ENCODE results near the gene SYTL3. TPM values are rescaled to one million over a fixed set of nuclear protein-coding genes. Genes with fewer than 3 reads are reported as not detected.

Gene SYTL3
- total RNA-seq, 1 experiment from 2014 or later = 0.28 TPM

- H3K9me3 Mint-ChIP-seq = peaks cover 8% of the 10 kb centered on the region
- DNase-seq (ENCODE audit: low spot score) (peak; percentile 83), ATAC-seq (peak; percentile 98)
- TF ChIP-seq TP53 (CRISPR knock-in tag; IDR thresholded peaks at IDR 0.05) = no peak
- no peak for TF ChIP-seq ZNF425 (CRISPR knock-in tag; conservative IDR thresholded peaks at IDR 0.05)
- TF ChIP-seq NFYB (CRISPR knock-in tag; conservative IDR thresholded peaks at IDR 0.05; ENCODE audit: low read depth) = no peak
- no peak for TF ChIP-seq TEAD4 (CRISPR knock-in tag; IDR thresholded peaks at IDR 0.05)
- TF ChIP-seq, protein P1, sequence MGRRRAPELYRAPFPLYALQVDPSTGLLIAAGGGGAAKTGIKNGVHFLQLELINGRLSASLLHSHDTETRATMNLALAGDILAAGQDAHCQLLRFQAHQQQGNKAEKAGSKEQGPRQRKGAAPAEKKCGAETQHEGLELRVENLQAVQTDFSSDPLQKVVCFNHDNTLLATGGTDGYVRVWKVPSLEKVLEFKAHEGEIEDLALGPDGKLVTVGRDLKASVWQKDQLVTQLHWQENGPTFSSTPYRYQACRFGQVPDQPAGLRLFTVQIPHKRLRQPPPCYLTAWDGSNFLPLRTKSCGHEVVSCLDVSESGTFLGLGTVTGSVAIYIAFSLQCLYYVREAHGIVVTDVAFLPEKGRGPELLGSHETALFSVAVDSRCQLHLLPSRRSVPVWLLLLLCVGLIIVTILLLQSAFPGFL (CRISPR knock-in tag; IDR thresholded peaks at IDR 0.05; ENCODE audit: borderline replicate concordance) = no peak
- TF ChIP-seq, protein P2, sequence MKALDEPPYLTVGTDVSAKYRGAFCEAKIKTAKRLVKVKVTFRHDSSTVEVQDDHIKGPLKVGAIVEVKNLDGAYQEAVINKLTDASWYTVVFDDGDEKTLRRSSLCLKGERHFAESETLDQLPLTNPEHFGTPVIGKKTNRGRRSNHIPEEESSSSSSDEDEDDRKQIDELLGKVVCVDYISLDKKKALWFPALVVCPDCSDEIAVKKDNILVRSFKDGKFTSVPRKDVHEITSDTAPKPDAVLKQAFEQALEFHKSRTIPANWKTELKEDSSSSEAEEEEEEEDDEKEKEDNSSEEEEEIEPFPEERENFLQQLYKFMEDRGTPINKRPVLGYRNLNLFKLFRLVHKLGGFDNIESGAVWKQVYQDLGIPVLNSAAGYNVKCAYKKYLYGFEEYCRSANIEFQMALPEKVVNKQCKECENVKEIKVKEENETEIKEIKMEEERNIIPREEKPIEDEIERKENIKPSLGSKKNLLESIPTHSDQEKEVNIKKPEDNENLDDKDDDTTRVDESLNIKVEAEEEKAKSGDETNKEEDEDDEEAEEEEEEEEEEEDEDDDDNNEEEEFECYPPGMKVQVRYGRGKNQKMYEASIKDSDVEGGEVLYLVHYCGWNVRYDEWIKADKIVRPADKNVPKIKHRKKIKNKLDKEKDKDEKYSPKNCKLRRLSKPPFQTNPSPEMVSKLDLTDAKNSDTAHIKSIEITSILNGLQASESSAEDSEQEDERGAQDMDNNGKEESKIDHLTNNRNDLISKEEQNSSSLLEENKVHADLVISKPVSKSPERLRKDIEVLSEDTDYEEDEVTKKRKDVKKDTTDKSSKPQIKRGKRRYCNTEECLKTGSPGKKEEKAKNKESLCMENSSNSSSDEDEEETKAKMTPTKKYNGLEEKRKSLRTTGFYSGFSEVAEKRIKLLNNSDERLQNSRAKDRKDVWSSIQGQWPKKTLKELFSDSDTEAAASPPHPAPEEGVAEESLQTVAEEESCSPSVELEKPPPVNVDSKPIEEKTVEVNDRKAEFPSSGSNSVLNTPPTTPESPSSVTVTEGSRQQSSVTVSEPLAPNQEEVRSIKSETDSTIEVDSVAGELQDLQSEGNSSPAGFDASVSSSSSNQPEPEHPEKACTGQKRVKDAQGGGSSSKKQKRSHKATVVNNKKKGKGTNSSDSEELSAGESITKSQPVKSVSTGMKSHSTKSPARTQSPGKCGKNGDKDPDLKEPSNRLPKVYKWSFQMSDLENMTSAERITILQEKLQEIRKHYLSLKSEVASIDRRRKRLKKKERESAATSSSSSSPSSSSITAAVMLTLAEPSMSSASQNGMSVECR (CRISPR knock-in tag; IDR thresholded peaks at IDR 0.05; ENCODE audit: borderline replicate concordance) = no peak
- no peak for TF ChIP-seq ZNF396 (CRISPR knock-in tag; IDR thresholded peaks at IDR 0.05; ENCODE audit: borderline replicate concordance)
- no peak for TF ChIP-seq FOXK1 (CRISPR knock-in tag; IDR thresholded peaks at IDR 0.05)
- no peak for TF ChIP-seq ZNF138 (CRISPR knock-in tag; conservative IDR thresholded peaks at IDR 0.05)
- TF ChIP-seq, protein P3, sequence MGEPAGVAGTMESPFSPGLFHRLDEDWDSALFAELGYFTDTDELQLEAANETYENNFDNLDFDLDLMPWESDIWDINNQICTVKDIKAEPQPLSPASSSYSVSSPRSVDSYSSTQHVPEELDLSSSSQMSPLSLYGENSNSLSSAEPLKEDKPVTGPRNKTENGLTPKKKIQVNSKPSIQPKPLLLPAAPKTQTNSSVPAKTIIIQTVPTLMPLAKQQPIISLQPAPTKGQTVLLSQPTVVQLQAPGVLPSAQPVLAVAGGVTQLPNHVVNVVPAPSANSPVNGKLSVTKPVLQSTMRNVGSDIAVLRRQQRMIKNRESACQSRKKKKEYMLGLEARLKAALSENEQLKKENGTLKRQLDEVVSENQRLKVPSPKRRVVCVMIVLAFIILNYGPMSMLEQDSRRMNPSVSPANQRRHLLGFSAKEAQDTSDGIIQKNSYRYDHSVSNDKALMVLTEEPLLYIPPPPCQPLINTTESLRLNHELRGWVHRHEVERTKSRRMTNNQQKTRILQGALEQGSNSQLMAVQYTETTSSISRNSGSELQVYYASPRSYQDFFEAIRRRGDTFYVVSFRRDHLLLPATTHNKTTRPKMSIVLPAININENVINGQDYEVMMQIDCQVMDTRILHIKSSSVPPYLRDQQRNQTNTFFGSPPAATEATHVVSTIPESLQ (CRISPR knock-in tag; IDR thresholded peaks at IDR 0.05) = no peak
- TF ChIP-seq AR (CRISPR knock-in tag; IDR thresholded peaks at IDR 0.05) = no peak
- no peak for TF ChIP-seq GABPB1 (CRISPR knock-in tag; IDR thresholded peaks at IDR 0.05)
- no peak for TF ChIP-seq JUN (CRISPR knock-in tag; IDR thresholded peaks at IDR 0.05)
- TF ChIP-seq RELA (CRISPR knock-in tag; IDR thresholded peaks at IDR 0.05; ENCODE audit: borderline replicate concordance) = no peak
- TF ChIP-seq, protein P4, sequence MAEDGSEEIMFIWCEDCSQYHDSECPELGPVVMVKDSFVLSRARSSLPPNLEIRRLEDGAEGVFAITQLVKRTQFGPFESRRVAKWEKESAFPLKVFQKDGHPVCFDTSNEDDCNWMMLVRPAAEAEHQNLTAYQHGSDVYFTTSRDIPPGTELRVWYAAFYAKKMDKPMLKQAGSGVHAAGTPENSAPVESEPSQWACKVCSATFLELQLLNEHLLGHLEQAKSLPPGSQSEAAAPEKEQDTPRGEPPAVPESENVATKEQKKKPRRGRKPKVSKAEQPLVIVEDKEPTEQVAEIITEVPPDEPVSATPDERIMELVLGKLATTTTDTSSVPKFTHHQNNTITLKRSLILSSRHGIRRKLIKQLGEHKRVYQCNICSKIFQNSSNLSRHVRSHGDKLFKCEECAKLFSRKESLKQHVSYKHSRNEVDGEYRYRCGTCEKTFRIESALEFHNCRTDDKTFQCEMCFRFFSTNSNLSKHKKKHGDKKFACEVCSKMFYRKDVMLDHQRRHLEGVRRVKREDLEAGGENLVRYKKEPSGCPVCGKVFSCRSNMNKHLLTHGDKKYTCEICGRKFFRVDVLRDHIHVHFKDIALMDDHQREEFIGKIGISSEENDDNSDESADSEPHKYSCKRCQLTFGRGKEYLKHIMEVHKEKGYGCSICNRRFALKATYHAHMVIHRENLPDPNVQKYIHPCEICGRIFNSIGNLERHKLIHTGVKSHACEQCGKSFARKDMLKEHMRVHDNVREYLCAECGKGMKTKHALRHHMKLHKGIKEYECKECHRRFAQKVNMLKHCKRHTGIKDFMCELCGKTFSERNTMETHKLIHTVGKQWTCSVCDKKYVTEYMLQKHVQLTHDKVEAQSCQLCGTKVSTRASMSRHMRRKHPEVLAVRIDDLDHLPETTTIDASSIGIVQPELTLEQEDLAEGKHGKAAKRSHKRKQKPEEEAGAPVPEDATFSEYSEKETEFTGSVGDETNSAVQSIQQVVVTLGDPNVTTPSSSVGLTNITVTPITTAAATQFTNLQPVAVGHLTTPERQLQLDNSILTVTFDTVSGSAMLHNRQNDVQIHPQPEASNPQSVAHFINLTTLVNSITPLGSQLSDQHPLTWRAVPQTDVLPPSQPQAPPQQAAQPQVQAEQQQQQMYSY (CRISPR knock-in tag; IDR thresholded peaks at IDR 0.05) = no peak
- no peak for TF ChIP-seq RORB (CRISPR knock-in tag; IDR thresholded peaks at IDR 0.05)
- TF ChIP-seq ZNF232 (CRISPR knock-in tag; IDR thresholded peaks at IDR 0.05) = no peak
- no peak for TF ChIP-seq NFE2L1 (CRISPR knock-in tag; IDR thresholded peaks at IDR 0.05)
- TF ChIP-seq CREM (CRISPR knock-in tag; IDR thresholded peaks at IDR 0.05) = no peak
- H3K4me1 Mint-ChIP-seq = peaks cover 18% of the 10 kb centered on the region
- H3K36me3 Mint-ChIP-seq = peaks cover 74% of the 10 kb centered on the region
- peak overlapping the region; percentile 74 for H3K27ac Mint-ChIP-seq
- H3K27me3 Mint-ChIP-seq (ENCODE audit: low read depth) = no peaks in the 10 kb centered on the region; the same call in 1 of the 2 replicates
- CTCF ChIA-PET = interaction anchor here (1.0 to 1.7 kb wide), 3 partner anchors 49 to 468 kb away, joined by 3 to 4 read pairs (median 3); no protein-coding TSS in a partner anchor
- H3K4me3 Mint-ChIP-seq = peak overlapping the region; percentile 41; the same call in 1 of the 2 replicates
- POLR2A ChIA-PET = interaction anchor here (0.9 kb wide), 1 partner anchor 359 kb away, joined by 3 read pairs; no protein-coding TSS in a partner anchor
Measured at GRCh38 chr6:158611541-158612370, 38.1 kb upstream of the SYTL3 start.

Measured in WTC11 (cell line).